H1 (cell line): ENCODE data around the gene TOR1A. TPM values are rescaled to one million over a fixed set of nuclear protein-coding genes. Genes with fewer than 3 reads are reported as not detected.

Experiments
- CEBPB ChIP-seq: IDR thresholded peaks from 2 replicates; pipeline ENCODE4 v1.6.1; 2012; ENCODE audit warnings: low read depth, low read length
- CTBP2 ChIP-seq: IDR thresholded peaks from 2 replicates; pipeline ENCODE4 v1.7.0; 2011; ENCODE audit warnings: borderline replicate concordance, mild to moderate bottlenecking, moderate library complexity, mixed read lengths, low read length; ENCODE audit not compliant: insufficient read depth, insufficient read length
- HDAC2 ChIP-seq, 2 experiments: fragments of 300-600 bp in 1 of 2; sonication (generic) in 1 of 2; IDR thresholded peaks; 2 replicates each; pipeline ENCODE4 v1.6.1; 2011 to 2012; ENCODE audit warnings: low read depth in 2 of 2, low read length in 2 of 2, mild to moderate bottlenecking in 2 of 2, moderate library complexity in 2 of 2, borderline replicate concordance in 1 of 2, inconsistent platforms in 1 of 2
- KDM1A ChIP-seq: fragments of 200-600, 300-600 bp; sonication (generic); IDR thresholded peaks from 2 replicates; pipeline ENCODE4 v1.7.1; 2016; ENCODE audit warnings: mild to moderate bottlenecking, low read length, borderline replicate concordance
- SIX5 ChIP-seq: IDR thresholded peaks from 2 replicates; pipeline ENCODE4 v1.6.1; 2011; ENCODE audit warnings: mild to moderate bottlenecking, low read depth, low read length
- TBP ChIP-seq: IDR thresholded peaks from 2 replicates; pipeline ENCODE4 v1.6.1; 2011; ENCODE audit warnings: low read depth, low read length, improper control_type of control experiment
- polyA plus RNA-seq, 7 experiments: library from polyadenylated mRNA; depleted of rRNA in 3 of 7; stranded (reverse) in 5 of 7; unstranded in 2 of 7; fragments of >200 nt in 5 of 7; fragments of 200-250 nt in 2 of 7; gene quantifications; 1 replicate in 5 of 7; 2 replicates in 1 of 7; 4 replicates in 1 of 7; pipeline versions ENCODE4 v1.2.1 to v1.2.3, GENCODE V29; 2011 to 2013; ENCODE audit warnings: missing spikeins in 2 of 7, mixed read lengths in 2 of 7
- total RNA-seq: library from RNA; stranded (reverse); fragmentation: NEBNext Ultra II Directional; extraction: Animal tissue kit (Norgen Biotek cat#: 25700); gene quantifications from 2 replicates; pipeline ENCODE4 v1.2.1, GENCODE V29; 2021

The TOR1A gene
- total and polyA plus RNA-seq, 2 of the 8 experiments (the other 6 are each of a cell fraction or from before 2014, with no cell fraction given): 37.6 to 46.7 TPM

DNA sequence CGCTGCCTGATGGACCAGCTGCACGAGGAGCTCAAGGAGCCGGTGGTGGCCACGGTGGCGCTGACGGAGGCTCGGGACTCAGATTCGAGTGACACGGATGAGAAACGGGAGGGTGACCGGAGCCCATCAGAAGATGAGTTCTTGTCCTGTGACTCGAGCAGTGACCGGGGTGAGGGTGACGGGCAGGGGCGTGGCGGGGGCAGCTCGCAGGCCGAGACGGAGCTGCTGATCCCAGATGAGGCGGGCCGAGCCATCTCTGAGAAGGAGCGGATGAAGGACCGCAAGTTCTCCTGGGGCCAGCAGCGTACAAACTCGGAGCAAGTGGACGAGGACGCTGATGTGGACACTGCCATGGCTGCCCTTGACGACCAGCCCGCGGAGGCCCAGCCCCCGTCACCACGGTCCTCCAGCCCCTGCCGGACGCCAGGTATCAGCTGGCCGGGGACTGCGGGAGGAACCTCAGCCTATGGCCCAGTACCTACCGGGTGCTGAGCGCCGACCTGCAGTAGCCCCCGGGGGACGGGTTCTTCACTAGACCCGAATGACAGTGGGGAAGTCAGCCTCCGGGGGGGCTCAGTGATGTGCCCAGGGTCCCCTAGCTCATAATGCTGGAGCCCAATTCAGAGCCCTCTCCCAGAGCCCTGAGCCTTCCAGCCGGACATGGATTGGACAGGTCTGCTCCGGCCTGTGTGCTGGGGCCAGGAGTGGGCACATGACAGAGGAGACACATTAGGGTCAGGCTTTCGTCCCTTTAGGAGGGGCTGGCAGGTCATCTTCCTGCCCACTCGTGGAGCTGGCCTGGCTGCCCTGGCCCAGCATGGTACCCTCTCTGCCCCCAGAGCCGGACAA lies 44.3 kb upstream of the TOR1A start (continued):
- no peak for TF ChIP-seq CTBP2
- no peak for TF ChIP-seq TBP
- no peak for TF ChIP-seq SIX5
- TF ChIP-seq KDM1A: no peak
- no peak for TF ChIP-seq CEBPB
- TF ChIP-seq HDAC2 (IDR thresholded peaks at IDR 0.05; ENCODE audit: borderline replicate concordance in 1 of 2, low read depth in 2 of 2, low read length in 2 of 2): no peak
